GM12878 (cell line): ENCODE data around the gene TIMM8A. TPM values are rescaled to one million over a fixed set of nuclear protein-coding genes. Genes with fewer than 3 reads are reported as not detected.

Experiments used
- E4F1 ChIP-seq: fragments of 450-650 bp; IDR thresholded peaks from 2 replicates; pipeline ENCODE4 v1.6.1; 2018; ENCODE audit warnings: borderline replicate concordance, mild to moderate bottlenecking; ENCODE audit not compliant: partially characterized antibody
- polyA plus RNA-seq, 11 experiments: library from polyadenylated mRNA; depleted of rRNA in 4 of 11; unstranded in 6 of 11; stranded (reverse) in 5 of 11; fragments of >200 nt; fragmentation: Nextera tagmentation in 4 of 11; fragmentation: Illumina TruSeq in 1 of 11; extraction: Ambion mirVana in 4 of 11; extraction: Trizol in 1 of 11; gene quantifications; 1 replicate in 1 of 11; 2 replicates in 10 of 11; pipeline versions ENCODE4 v1.2.1 to v1.2.3, GENCODE V29; 2011 to 2016; ENCODE audit warnings: inconsistent platforms in 2 of 11, missing spikeins in 2 of 11, low read depth in 1 of 11
- small RNA-seq: library from RNA; depleted of rRNA; stranded (forward); fragments of <200 nt; gene quantifications from one replicate; pipeline ENCODE3, GENCODE V24; 2014
- total RNA-seq, 4 experiments: library from RNA; depleted of rRNA in 3 of 4; stranded (reverse); fragments of >200 nt in 3 of 4; fragmentation: Illumina TruSeq in 1 of 4; extraction: Trizol in 1 of 4; gene quantifications; 2 replicates each; pipeline versions ENCODE4 v1.2.1 to v1.2.3, GENCODE V29; 2013 to 2021

Gene TIMM8A
- total and polyA plus RNA-seq, 10 of the 15 experiments (the other 5 are each of a cell fraction or from before 2014, with no cell fraction given) = 6.7 to 92.7 (median 26.5) TPM

- no peak for TF ChIP-seq E4F1
These were observed 44.8 kb downstream of the TIMM8A start (continued) for GRCh38 chrX:101303790-101304189.

Small RNA genes within 50 kb of the gene (small RNA-seq; reads per million reads assigned to genes)
- not detected for gene RNU6-934P

Other genes with a start within 250 kb of the TIMM8A start
Only the 7 nearest of the 8 such genes appear.
- 0.11 and 0.16 TPM in 2 replicates for gene DRP2, start 129.0 kb downstream of the TIMM8A start, total RNA-seq (2014; rRNA removed)
- 0.18 and 0.23 TPM in 2 replicates for gene DRP2, start 129.0 kb downstream of the TIMM8A start, total RNA-seq (2014; rRNA removed; fragmentation: Illumina TruSeq; extraction: Trizol)
- 0.18 and 0.24 TPM in 2 replicates for gene DRP2, start 129.0 kb downstream of the TIMM8A start, total RNA-seq (2021)
- 0.36 and 0.37 TPM in 2 replicates for gene DRP2, start 129.0 kb downstream of the TIMM8A start, polyA plus RNA-seq (2011; rRNA removed)
- 0.13 and 0.16 TPM in 2 replicates for gene DRP2, start 129.0 kb downstream of the TIMM8A start, polyA plus RNA-seq (2014; fragmentation: Illumina TruSeq; extraction: Trizol)
- gene DRP2, start 129.0 kb downstream of the TIMM8A start, polyA plus RNA-seq (2014; fragmentation: Nextera tagmentation; extraction: Ambion mirVana) = under 1 TPM; 0.02 to 0.08 TPM
- 0.15 and 0.27 TPM in 2 replicates for gene DRP2, start 129.0 kb downstream of the TIMM8A start, polyA plus RNA-seq (2014; rRNA removed)
- under 1 TPM in 1 of 2 experiments, not detected in 1; 0.08 TPM for gene DRP2, start 129.0 kb downstream of the TIMM8A start, polyA plus RNA-seq (2016; fragmentation: Nextera tagmentation; extraction: Ambion mirVana)
- 0.06 TPM in 1 of 2 replicates, not detected in the other for gene TAF7L, start 57.4 kb downstream of the TIMM8A start, total RNA-seq (2014; rRNA removed)
- not detected in 2 replicates for gene TAF7L, start 57.4 kb downstream of the TIMM8A start, total RNA-seq (2014; rRNA removed; fragmentation: Illumina TruSeq; extraction: Trizol)
- gene TAF7L, start 57.4 kb downstream of the TIMM8A start, total RNA-seq (2021) = not detected in 2 replicates
- 0.04 TPM in 1 of 2 replicates, not detected in the other for gene TAF7L, start 57.4 kb downstream of the TIMM8A start, polyA plus RNA-seq (2011; rRNA removed)
- 0.08 TPM in 1 of 2 replicates, not detected in the other for gene TAF7L, start 57.4 kb downstream of the TIMM8A start, polyA plus RNA-seq (2014; fragmentation: Illumina TruSeq; extraction: Trizol)
- gene TAF7L, start 57.4 kb downstream of the TIMM8A start, polyA plus RNA-seq (2014; fragmentation: Nextera tagmentation; extraction: Ambion mirVana) = under 1 TPM in 1 of 2 experiments, not detected in 1; 0.11 TPM
- 0.10 TPM in 1 of 2 replicates, not detected in the other for gene TAF7L, start 57.4 kb downstream of the TIMM8A start, polyA plus RNA-seq (2014; rRNA removed)
- gene TAF7L, start 57.4 kb downstream of the TIMM8A start, polyA plus RNA-seq (2016; fragmentation: Nextera tagmentation; extraction: Ambion mirVana) = under 1 TPM in 1 of 2 experiments, not detected in 1; 0.05 TPM
- gene BTK, start 37.4 kb upstream of the TIMM8A start, total RNA-seq (2014; rRNA removed) = 69.0 and 79.8 TPM in 2 replicates
- gene BTK, start 37.4 kb upstream of the TIMM8A start, total RNA-seq (2014; rRNA removed; fragmentation: Illumina TruSeq; extraction: Trizol) = 112 and 117 TPM in 2 replicates
- 96.3 and 99.5 TPM in 2 replicates for gene BTK, start 37.4 kb upstream of the TIMM8A start, total RNA-seq (2021)
- 82.0 and 96.3 TPM in 2 replicates for gene BTK, start 37.4 kb upstream of the TIMM8A start, polyA plus RNA-seq (2011; rRNA removed)
- gene BTK, start 37.4 kb upstream of the TIMM8A start, polyA plus RNA-seq (2014; fragmentation: Illumina TruSeq; extraction: Trizol) = 154 and 191 TPM in 2 replicates
- gene BTK, start 37.4 kb upstream of the TIMM8A start, polyA plus RNA-seq (2014; fragmentation: Nextera tagmentation; extraction: Ambion mirVana) = 10 to 100 TPM; 24.0 to 94.5 TPM
- 99.0 and 104 TPM in 2 replicates for gene BTK, start 37.4 kb upstream of the TIMM8A start, polyA plus RNA-seq (2014; rRNA removed)
- gene BTK, start 37.4 kb upstream of the TIMM8A start, polyA plus RNA-seq (2016; fragmentation: Nextera tagmentation; extraction: Ambion mirVana) = 10 to 100 TPM; 81.9 to 83.3 TPM
- 1,479 and 1,585 TPM in 2 replicates for gene RPL36A, start 42.3 kb upstream of the TIMM8A start, total RNA-seq (2014; rRNA removed)
- 3,614 and 3,813 TPM in 2 replicates for gene RPL36A, start 42.3 kb upstream of the TIMM8A start, total RNA-seq (2014; rRNA removed; fragmentation: Illumina TruSeq; extraction: Trizol)
- gene RPL36A, start 42.3 kb upstream of the TIMM8A start, total RNA-seq (2021) = 425 and 522 TPM in 2 replicates
- gene RPL36A, start 42.3 kb upstream of the TIMM8A start, polyA plus RNA-seq (2011; rRNA removed) = 3,267 and 3,973 TPM in 2 replicates
- 4,528 and 6,688 TPM in 2 replicates for gene RPL36A, start 42.3 kb upstream of the TIMM8A start, polyA plus RNA-seq (2014; fragmentation: Illumina TruSeq; extraction: Trizol)
- 1,000 to 10,000 TPM; 3,535 to 3,952 TPM for gene RPL36A, start 42.3 kb upstream of the TIMM8A start, polyA plus RNA-seq (2014; fragmentation: Nextera tagmentation; extraction: Ambion mirVana)
- gene RPL36A, start 42.3 kb upstream of the TIMM8A start, polyA plus RNA-seq (2014; rRNA removed) = 2,484 and 3,273 TPM in 2 replicates
- gene RPL36A, start 42.3 kb upstream of the TIMM8A start, polyA plus RNA-seq (2016; fragmentation: Nextera tagmentation; extraction: Ambion mirVana) = 100 to 1,000 TPM; 771 to 830 TPM
- gene GLA, start 59.2 kb upstream of the TIMM8A start, total RNA-seq (2014; rRNA removed) = 23.3 and 23.8 TPM in 2 replicates
- 25.3 and 26.7 TPM in 2 replicates for gene GLA, start 59.2 kb upstream of the TIMM8A start, total RNA-seq (2014; rRNA removed; fragmentation: Illumina TruSeq; extraction: Trizol)
- 24.4 and 25.0 TPM in 2 replicates for gene GLA, start 59.2 kb upstream of the TIMM8A start, total RNA-seq (2021)
- 31.7 and 32.8 TPM in 2 replicates for gene GLA, start 59.2 kb upstream of the TIMM8A start, polyA plus RNA-seq (2011; rRNA removed)
- 29.2 and 34.1 TPM in 2 replicates for gene GLA, start 59.2 kb upstream of the TIMM8A start, polyA plus RNA-seq (2014; fragmentation: Illumina TruSeq; extraction: Trizol)
- gene GLA, start 59.2 kb upstream of the TIMM8A start, polyA plus RNA-seq (2014; fragmentation: Nextera tagmentation; extraction: Ambion mirVana) = 10 to 100 TPM; 39.2 to 66.4 TPM
- 20.3 and 28.9 TPM in 2 replicates for gene GLA, start 59.2 kb upstream of the TIMM8A start, polyA plus RNA-seq (2014; rRNA removed)
- gene GLA, start 59.2 kb upstream of the TIMM8A start, polyA plus RNA-seq (2016; fragmentation: Nextera tagmentation; extraction: Ambion mirVana) = 10 to 100 TPM; 26.8 to 29.8 TPM
- 34.5 and 43.4 TPM in 2 replicates for gene HNRNPH2, start 59.5 kb upstream of the TIMM8A start, total RNA-seq (2014; rRNA removed)
- gene HNRNPH2, start 59.5 kb upstream of the TIMM8A start, total RNA-seq (2014; rRNA removed; fragmentation: Illumina TruSeq; extraction: Trizol) = 67.0 and 69.1 TPM in 2 replicates
- 42.4 and 42.8 TPM in 2 replicates for gene HNRNPH2, start 59.5 kb upstream of the TIMM8A start, total RNA-seq (2021)
- 46.6 and 61.9 TPM in 2 replicates for gene HNRNPH2, start 59.5 kb upstream of the TIMM8A start, polyA plus RNA-seq (2011; rRNA removed)
- 73.3 and 90.2 TPM in 2 replicates for gene HNRNPH2, start 59.5 kb upstream of the TIMM8A start, polyA plus RNA-seq (2014; fragmentation: Illumina TruSeq; extraction: Trizol)
- 10 to 100 TPM; 55.7 to 90.8 TPM for gene HNRNPH2, start 59.5 kb upstream of the TIMM8A start, polyA plus RNA-seq (2014; fragmentation: Nextera tagmentation; extraction: Ambion mirVana)
- 44.9 and 49.6 TPM in 2 replicates for gene HNRNPH2, start 59.5 kb upstream of the TIMM8A start, polyA plus RNA-seq (2014; rRNA removed)
- 100 to 1,000 TPM in 1 of 2 experiments, 10 to 100 TPM in 1; 98.1 to 102 TPM for gene HNRNPH2, start 59.5 kb upstream of the TIMM8A start, polyA plus RNA-seq (2016; fragmentation: Nextera tagmentation; extraction: Ambion mirVana)
- gene ARMCX4, start 136.7 kb upstream of the TIMM8A start, total RNA-seq (2014; rRNA removed) = 0.23 and 0.33 TPM in 2 replicates
- gene ARMCX4, start 136.7 kb upstream of the TIMM8A start, total RNA-seq (2014; rRNA removed; fragmentation: Illumina TruSeq; extraction: Trizol) = 0.63 and 0.88 TPM in 2 replicates
- gene ARMCX4, start 136.7 kb upstream of the TIMM8A start, total RNA-seq (2021) = 0.90 and 1.1 TPM in 2 replicates
- gene ARMCX4, start 136.7 kb upstream of the TIMM8A start, polyA plus RNA-seq (2011; rRNA removed) = not detected in 2 replicates
- 0.65 and 0.75 TPM in 2 replicates for gene ARMCX4, start 136.7 kb upstream of the TIMM8A start, polyA plus RNA-seq (2014; fragmentation: Illumina TruSeq; extraction: Trizol)
- gene ARMCX4, start 136.7 kb upstream of the TIMM8A start, polyA plus RNA-seq (2014; fragmentation: Nextera tagmentation; extraction: Ambion mirVana) = under 1 TPM; 0.53 to 0.62 TPM
- gene ARMCX4, start 136.7 kb upstream of the TIMM8A start, polyA plus RNA-seq (2014; rRNA removed) = 0.61 and 1.6 TPM in 2 replicates
- 1 to 10 TPM in 1 of 2 experiments, under 1 TPM in 1; 0.92 to 3.2 TPM for gene ARMCX4, start 136.7 kb upstream of the TIMM8A start, polyA plus RNA-seq (2016; fragmentation: Nextera tagmentation; extraction: Ambion mirVana)